ENCODE measurements around the gene PADI1.

GRCh38 chr1:17212487-17213121, 7.7 kb downstream of the PADI1 start:
- TF ChIP-seq CTCF (IDR thresholded peaks at IDR 0.05) (no peak), POLR2A (IDR thresholded peaks at IDR 0.05) (no peak), EP300 (IDR thresholded peaks at IDR 0.05) (no peak), POLR2AphosphoS5 (IDR thresholded peaks at IDR 0.05) (no peak)
